LNCaP clone FGC (cell line): Measurements from ENCODE around the gene DNAJB8.

Experiments used
- DNase-seq: peaks from one replicate; pipeline ENCODE4 v3.0.0-alpha.2; 2011; ENCODE audit warnings: low read depth
- H3K4me3 ChIP-seq: 2 replicates; pipeline ENCODE4 v1.5.1; 2011; ENCODE audit warnings: mild to moderate bottlenecking, low read depth, low read length, control low read depth
- TF ChIP-seq, protein P1 (sequence below): IDR thresholded peaks from 2 replicates; pipeline ENCODE4 v1.5.1; 2012; ENCODE audit warnings: mild to moderate bottlenecking; ENCODE audit not compliant: control insufficient read depth, insufficient read depth; ENCODE audit errors: extremely low read depth

The DNAJB8 gene

DNA sequence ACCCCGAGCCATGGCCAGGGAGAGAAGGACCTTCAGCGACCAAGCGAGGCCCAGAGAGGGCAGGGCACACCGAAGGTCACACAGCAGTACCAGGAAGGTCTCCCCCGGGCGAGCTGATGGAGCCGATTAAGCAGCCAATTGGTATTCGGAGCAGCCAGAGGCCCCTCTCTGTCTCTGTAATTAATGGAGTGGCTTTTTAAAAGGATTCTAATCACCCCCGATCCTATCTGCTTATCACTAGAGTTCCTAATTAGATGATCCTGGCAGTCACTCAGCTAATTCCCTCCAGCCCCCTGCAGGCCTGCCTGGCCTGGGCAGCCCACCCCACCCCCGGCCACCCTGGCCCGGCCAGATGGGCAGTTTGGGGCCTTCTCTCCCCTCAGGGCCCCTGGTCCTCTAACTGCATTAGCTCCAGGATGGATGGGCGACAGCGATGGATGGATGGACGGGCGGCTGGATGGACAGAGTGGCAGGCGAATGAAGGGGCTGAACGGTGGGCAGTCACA, 1.6 kb upstream of the DNAJB8 start:
- no peak overlapping the region for H3K4me3 ChIP-seq
- no peak for DNase-seq

DNA sequence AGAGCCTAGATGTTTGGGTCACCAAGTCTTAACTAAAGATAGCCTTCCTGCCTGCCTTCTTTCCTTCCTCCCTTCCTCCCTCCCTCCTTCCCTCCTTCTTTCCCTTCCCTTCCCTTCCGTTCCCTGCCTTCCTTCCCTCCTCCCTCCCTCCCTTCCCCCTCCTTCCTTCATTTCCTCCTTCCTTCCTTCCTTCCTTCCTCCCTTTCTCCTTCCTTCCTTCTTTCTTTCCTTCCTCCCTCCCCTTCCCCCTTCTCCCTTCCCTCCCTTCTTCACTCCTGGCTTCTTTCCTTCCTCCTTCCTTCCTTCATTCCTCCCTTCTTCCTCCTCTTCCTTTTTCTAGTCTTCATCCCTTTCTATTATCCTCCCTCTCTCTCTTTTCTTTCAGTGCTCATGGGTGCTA, 2.0 kb downstream of the DNAJB8 start:
- TF ChIP-seq, protein P1, sequence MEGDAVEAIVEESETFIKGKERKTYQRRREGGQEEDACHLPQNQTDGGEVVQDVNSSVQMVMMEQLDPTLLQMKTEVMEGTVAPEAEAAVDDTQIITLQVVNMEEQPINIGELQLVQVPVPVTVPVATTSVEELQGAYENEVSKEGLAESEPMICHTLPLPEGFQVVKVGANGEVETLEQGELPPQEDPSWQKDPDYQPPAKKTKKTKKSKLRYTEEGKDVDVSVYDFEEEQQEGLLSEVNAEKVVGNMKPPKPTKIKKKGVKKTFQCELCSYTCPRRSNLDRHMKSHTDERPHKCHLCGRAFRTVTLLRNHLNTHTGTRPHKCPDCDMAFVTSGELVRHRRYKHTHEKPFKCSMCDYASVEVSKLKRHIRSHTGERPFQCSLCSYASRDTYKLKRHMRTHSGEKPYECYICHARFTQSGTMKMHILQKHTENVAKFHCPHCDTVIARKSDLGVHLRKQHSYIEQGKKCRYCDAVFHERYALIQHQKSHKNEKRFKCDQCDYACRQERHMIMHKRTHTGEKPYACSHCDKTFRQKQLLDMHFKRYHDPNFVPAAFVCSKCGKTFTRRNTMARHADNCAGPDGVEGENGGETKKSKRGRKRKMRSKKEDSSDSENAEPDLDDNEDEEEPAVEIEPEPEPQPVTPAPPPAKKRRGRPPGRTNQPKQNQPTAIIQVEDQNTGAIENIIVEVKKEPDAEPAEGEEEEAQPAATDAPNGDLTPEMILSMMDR = no peak

More for the DNA sequence above, 1.6 kb upstream of the DNAJB8 start:
- TF ChIP-seq, protein P1 = no peak

DNA sequence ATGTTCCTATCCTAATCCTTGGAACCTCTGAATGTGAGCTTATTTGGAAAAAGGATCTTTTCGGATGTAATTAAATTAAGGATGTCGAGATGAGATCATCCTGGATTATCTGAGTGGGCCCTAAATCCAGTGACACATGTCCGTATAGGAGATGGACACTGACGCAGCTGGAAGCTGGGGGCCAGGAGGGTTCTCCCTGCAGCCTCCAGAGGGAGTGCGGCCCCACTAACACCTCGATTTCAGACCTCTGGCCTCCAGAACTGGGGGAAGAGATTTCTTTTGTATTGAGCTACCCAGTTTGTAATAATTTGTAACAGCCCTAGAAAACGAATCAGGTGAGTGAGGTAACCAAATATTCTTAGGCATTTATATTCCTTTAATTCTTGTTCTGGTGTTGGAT, 2.5 kb downstream of the DNAJB8 start:
- TF ChIP-seq, protein P1 = no peak
- DNase-seq = no peak
- no peak overlapping the region for H3K4me3 ChIP-seq

More for the DNA sequence above, 2.0 kb downstream of the DNAJB8 start:
- H3K4me3 ChIP-seq = no peak overlapping the region
- no peak for DNase-seq

DNA sequence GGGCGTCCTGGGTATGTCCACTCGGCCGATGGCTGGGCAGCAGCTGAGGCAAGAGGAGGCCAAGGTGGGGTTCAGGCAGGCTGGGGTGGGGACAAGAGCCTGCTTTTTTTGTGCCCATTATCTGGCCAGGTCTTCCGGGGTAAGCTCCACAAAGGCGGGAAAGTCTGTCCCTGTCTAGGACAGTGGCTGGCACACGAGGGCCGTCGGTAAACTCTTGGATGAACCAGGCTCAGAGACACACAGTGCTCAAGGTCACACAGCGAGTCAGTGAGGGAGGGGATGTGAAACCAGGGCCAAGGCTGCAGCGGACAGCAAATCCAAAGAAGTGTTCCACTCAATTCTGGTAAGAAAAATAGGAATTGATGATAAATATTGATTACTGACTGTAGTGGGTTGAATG, 2.9 kb downstream of the DNAJB8 start:
- H3K4me3 ChIP-seq = no peak overlapping the region
- TF ChIP-seq, protein P1 = no peak
- no peak for DNase-seq

DNA sequence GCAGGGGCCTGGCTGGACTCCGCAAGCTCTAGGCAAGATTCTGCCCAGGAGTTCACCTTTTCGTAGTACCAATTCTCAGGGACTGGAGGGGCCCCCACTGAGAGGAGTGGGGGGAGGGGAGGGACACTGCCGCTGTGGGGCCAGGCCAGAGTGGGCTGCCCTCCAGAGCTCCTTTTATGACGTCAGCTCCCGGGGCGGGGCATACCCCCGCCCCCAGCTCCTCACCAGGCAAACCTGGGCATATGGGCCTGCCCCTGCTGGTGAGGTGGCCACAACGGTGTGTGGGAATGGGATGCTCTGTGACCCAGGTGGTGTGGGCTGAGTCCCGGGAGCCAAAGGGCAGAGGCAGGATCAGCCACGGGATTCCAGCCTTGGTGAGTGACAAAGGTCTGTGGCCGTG, 3.3 kb downstream of the DNAJB8 start:
- no peak overlapping the region for H3K4me3 ChIP-seq
- no peak for DNase-seq
- TF ChIP-seq, protein P1 = no peak

DNA sequence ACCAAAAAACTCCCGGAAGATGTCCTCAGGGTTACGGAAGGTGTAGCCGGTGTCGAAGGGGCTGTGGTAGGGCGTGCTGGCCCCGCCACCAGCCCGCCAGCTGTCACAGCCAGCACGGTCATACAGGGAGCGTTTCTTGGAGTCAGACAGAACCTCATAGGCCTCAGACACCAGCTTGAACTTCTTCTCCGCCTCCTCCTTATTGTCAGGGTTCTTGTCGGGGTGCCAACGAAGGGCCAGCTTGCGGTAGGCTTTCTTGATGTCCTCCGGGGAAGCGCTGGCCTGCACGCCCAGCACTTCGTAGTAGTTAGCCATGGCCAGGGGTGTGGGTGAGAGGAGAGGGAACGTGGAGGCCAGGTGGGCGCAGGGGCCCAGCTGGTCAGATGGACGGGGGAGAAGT, 3.8 kb downstream of the DNAJB8 start:
- no peak overlapping the region for H3K4me3 ChIP-seq
- DNase-seq = no peak
- TF ChIP-seq, protein P1 = no peak

DNA sequence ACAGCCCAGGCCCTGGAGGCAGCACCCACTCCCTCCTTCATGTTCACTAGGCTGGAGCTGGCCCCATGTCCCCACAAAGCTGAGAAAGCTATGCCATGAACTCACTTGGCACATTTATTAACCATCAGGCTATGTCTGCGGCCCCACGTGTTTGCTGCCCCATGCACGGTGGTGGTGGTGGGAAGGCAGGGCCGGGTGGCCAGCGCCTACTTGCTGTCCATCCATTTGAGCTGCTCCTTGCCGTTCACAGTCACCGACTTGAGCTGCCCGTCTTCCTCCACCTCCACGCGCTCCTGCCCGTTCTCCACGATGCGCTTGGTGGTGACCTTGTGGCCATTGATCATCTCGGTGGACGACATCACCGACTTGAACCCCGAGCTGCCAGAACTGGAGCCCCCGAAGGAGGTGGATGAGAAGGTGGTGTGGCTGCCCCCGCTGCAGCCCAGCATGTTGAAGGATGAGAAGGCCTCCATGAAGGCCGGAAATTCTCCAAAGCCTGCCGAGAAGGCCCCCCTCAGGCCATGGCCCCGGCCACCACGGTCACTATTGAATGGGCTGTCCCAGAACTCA, 4.3 kb downstream of the DNAJB8 start:
- TF ChIP-seq, protein P1 = no peak
- DNase-seq = no peak
- no peak overlapping the region for H3K4me3 ChIP-seq
